K562 (cell line): ENCODE measurements around the gene SIK3. TPM values are rescaled to one million over a fixed set of nuclear protein-coding genes. Genes with fewer than 3 reads are reported as not detected.

Experiments used
- ATAC-seq: fragments of 200-7000 bp; cut with Tn5 transposase; 3 replicates; pipeline ENCODE4 v1.9.1; 2020; ENCODE audit warnings: moderate library complexity
- BruUV-seq: library from RNA; stranded (reverse); fragments of 400-500 nt; replicated peaks from 2 replicates; lab custom pipeline; 2021; lab: Mats Ljungman, UMichigan
- CTCF ChIA-PET: fragments of 300-600 bp; formaldehyde crosslinking; extraction: SDS; loops from one replicate; lab custom pipeline; 2021; ENCODE audit warnings: low intra/inter-chr PET ratio; lab: Yijun Ruan, JAX
- POLR2A ChIA-PET: fragments of 300-600, 350-650 bp; sonication (Branson Sonifier 250); formaldehyde crosslinking; extraction: SDS; loops from one replicate; lab custom pipeline; 2021; ENCODE audit warnings: antibody characterized with exemption, inconsistent platforms; lab: Yijun Ruan, JAX
- DNase-seq, 4 experiments: peaks; one replicate each; pipeline versions ENCODE4 v3.0.0 to v3.0.0-alpha.2; 2011 to 2018; ENCODE audit warnings: low spot score in 3 of 4, mixed read lengths in 3 of 4; ENCODE audit errors: extremely low read depth in 1 of 4
- FAIRE-seq: peaks from 2 replicates; lab custom pipeline; 2011; peaks lifted over from hg19 to GRCh38; lab: Jason Lieb, UNC
- H2AFZ ChIP-seq: 2 replicates; pipeline ENCODE4 v1.6.0; 2011; ENCODE audit warnings: low read depth, low read length, control low read depth, inconsistent platforms
- H3K27ac ChIP-seq: fragments of 200-600 bp; 3 replicates; pipeline ENCODE4 v1.8.0; 2011; ENCODE audit warnings: low read depth, mild to moderate bottlenecking, control low read depth, inconsistent platforms, low read length, moderate library complexity, mixed read lengths; ENCODE audit errors: extremely low read depth
- H3K27me3 ChIP-seq, 2 experiments: fragments of 300-600 bp in 1 of 2; 2 replicates in 1 of 2; 3 replicates in 1 of 2; pipeline versions ENCODE4 v1.6.0 to v1.8.0; 2011; ENCODE audit warnings: inconsistent platforms in 2 of 2, low read length in 2 of 2, mild to moderate bottlenecking in 1 of 2, mixed read lengths in 1 of 2, moderate library complexity in 1 of 2; ENCODE audit not compliant: control insufficient read depth in 2 of 2, insufficient read depth in 2 of 2
- H3K36me3 ChIP-seq: fragments of 300-600 bp; 3 replicates; pipeline ENCODE4 v1.8.0; 2011; ENCODE audit warnings: mild to moderate bottlenecking, low read length, inconsistent platforms; ENCODE audit not compliant: control insufficient read depth, insufficient read depth
- H3K4me1 ChIP-seq, 2 experiments: fragments of 200-600 bp in 1 of 2; replicated peaks in 1 of 2; 2 replicates in 1 of 2; 3 replicates in 1 of 2; pipeline versions ENCODE4 v1.5.1 to v1.8.0; 2011; ENCODE audit warnings: inconsistent platforms in 2 of 2, low read length in 2 of 2, mild to moderate bottlenecking in 1 of 2, mixed read lengths in 1 of 2, moderate library complexity in 1 of 2; ENCODE audit not compliant: control insufficient read depth in 2 of 2, insufficient read depth in 2 of 2
- H3K4me2 ChIP-seq: 2 replicates; pipeline ENCODE4 v1.6.1; 2011; ENCODE audit warnings: low read length, control low read depth, inconsistent platforms, mixed read lengths; ENCODE audit not compliant: insufficient read depth
- H3K4me3 ChIP-seq: fragments of 200-600 bp; sonication (generic), shearing (Covaris generic); 2 replicates; pipeline ENCODE4 v1.5.1; 2016; ENCODE audit warnings: control low read depth, inconsistent platforms
- H3K79me2 ChIP-seq: fragments of 200-600 bp; 3 replicates; pipeline ENCODE4 v1.8.0; 2011; ENCODE audit warnings: low read length, inconsistent platforms; ENCODE audit not compliant: control insufficient read depth, insufficient read depth
- H3K9ac ChIP-seq, 2 experiments: 2 replicates each; pipeline versions ENCODE4 v1.6.0 to v1.6.1; 2011; ENCODE audit warnings: low read depth in 2 of 2, low read length in 2 of 2, control low read depth in 1 of 2, inconsistent platforms in 1 of 2, mild to moderate bottlenecking in 1 of 2, mixed read lengths in 1 of 2; ENCODE audit not compliant: insufficient read depth in 1 of 2
- H3K9me1 ChIP-seq: one replicate; pipeline ENCODE4 v1.6.0; 2011; ENCODE audit warnings: inconsistent platforms, mild to moderate bottlenecking, low read length, moderate library complexity; ENCODE audit not compliant: control insufficient read depth, insufficient read depth
- H3K9me3 ChIP-seq: replicated peaks from 2 replicates; pipeline ENCODE4 v1.5.1; 2011; ENCODE audit warnings: low read depth, low read length, inconsistent platforms; ENCODE audit not compliant: control insufficient read depth, insufficient read depth
- H4K20me1 ChIP-seq: replicated peaks from 2 replicates; pipeline ENCODE4 v1.6.1; 2011; ENCODE audit warnings: low read length, inconsistent platforms, mixed read lengths; ENCODE audit not compliant: control insufficient read depth, insufficient read depth
- ATF3 ChIP-seq, 2 experiments: fragments of 450-650 bp in 1 of 2; sonication (generic) in 1 of 2; formaldehyde crosslinking in 1 of 2; IDR thresholded peaks in 1 of 2; conservative IDR thresholded peaks in 1 of 2; 2 replicates each; pipeline versions ENCODE4 v1.6.1 to v1.8.1; 2016 to 2023; ENCODE audit warnings: mild to moderate bottlenecking in 2 of 2, moderate library complexity in 2 of 2, inconsistent platforms in 1 of 2, missing genetic modification reagents in 1 of 2
- CEBPB ChIP-seq: fragments of 450-650 bp; IDR thresholded peaks from 2 replicates; pipeline ENCODE4 v1.6.1; 2016; ENCODE audit warnings: missing genetic modification characterization, missing compliant biosample characterization
- CHD2 ChIP-seq: IDR thresholded peaks from 2 replicates; pipeline ENCODE4 v1.6.1; 2011; ENCODE audit warnings: low read depth, low read length
- ESRRA ChIP-seq: fragments of 450-650 bp; IDR thresholded peaks from 2 replicates; pipeline ENCODE4 v1.6.1; 2014; ENCODE audit warnings: low read depth, mild to moderate bottlenecking, moderate library complexity, borderline replicate concordance
- RBM22 ChIP-seq: fragments of 200-400 bp; formaldehyde crosslinking; IDR thresholded peaks from 2 replicates; pipeline ENCODE4 v1.6.1; 2018; ENCODE audit warnings: low read length, low read depth; ENCODE audit not compliant: poor library complexity, severe bottlenecking
- SIN3A ChIP-seq, 2 experiments: fragments of 150-350 bp in 1 of 2; IDR thresholded peaks; 2 replicates each; pipeline ENCODE4 v1.6.1; 2011 to 2016; ENCODE audit warnings: borderline replicate concordance in 2 of 2, low read depth in 2 of 2, low read length in 2 of 2, mild to moderate bottlenecking in 2 of 2, moderate library complexity in 2 of 2; ENCODE audit not compliant: control insufficient read depth in 1 of 2
- UBTF ChIP-seq, 2 experiments: IDR thresholded peaks; 2 replicates each; pipeline ENCODE4 v1.6.1; 2012; ENCODE audit warnings: improper control_type of control experiment in 2 of 2, low read depth in 2 of 2, low read length in 2 of 2, borderline replicate concordance in 1 of 2
- WGBS: fragments of 100-300 bp; shearing (Covaris generic); methylation state at CpG from one replicate; pipeline ENCODE4 v1.1.6; 2016; ENCODE audit warnings: low coverage, mixed read lengths; ENCODE audit not compliant: insufficient coverage; ENCODE audit errors: missing lambda C conversion rate; 5-methylcytosine and 5-hydroxymethylcytosine counted together
- in situ Hi-C: fragments of 300-500 bp; cut with MboI; formaldehyde crosslinking; loops from 4 replicates; pipeline ENCODE4 v1.15.0; 2018; ENCODE audit warnings: inconsistent platforms, mixed read lengths
- intact Hi-C: fragments of 100-400 bp; cut with micrococcal nuclease; formaldehyde crosslinking; loops from 2 replicates; pipeline ENCODE4 v1.14.2; 2022
- polyA plus RNA-seq, 8 experiments: library from polyadenylated mRNA; depleted of rRNA in 4 of 8; stranded (reverse) in 5 of 8; unstranded in 3 of 8; fragments of >200 nt; fragmentation: Nextera tagmentation in 2 of 8; fragmentation: Illumina TruSeq in 1 of 8; extraction: Ambion mirVana in 2 of 8; extraction: Trizol in 1 of 8; gene quantifications; 2 replicates each; pipeline versions ENCODE4 v1.2.1 to v1.2.3, GENCODE V29; 2011 to 2014; ENCODE audit warnings: inconsistent platforms in 1 of 8, missing spikeins in 1 of 8
- total RNA-seq, 7 experiments: library from RNA; depleted of rRNA in 6 of 7; stranded (reverse); fragments of >200 nt in 6 of 7; fragmentation: Illumina TruSeq in 2 of 7; extraction: Trizol in 2 of 7; gene quantifications; 2 replicates each; pipeline versions ENCODE4 v1.2.1 to v1.2.3, GENCODE V29; 2011 to 2021; ENCODE audit warnings: low replicate concordance in 1 of 7

The SIK3 gene
- total and polyA plus RNA-seq, 9 of the 15 experiments (the other 6 are each of a cell fraction or from before 2014, with no cell fraction given): 1.6 to 21.6 (median 8.0) TPM

GRCh38 chr11:117010808-117011540 is 87.3 kb downstream of the SIK3 start:
- WGBS: 50% methylated on average over 13 of the region's 14 CpGs
- ATAC-seq: peak; percentile 41
- TF ChIP-seq CEBPB: peak; percentile 16; the same call in 1 of the 2 replicates
- TF ChIP-seq RBM22: no peak
- TF ChIP-seq UBTF (IDR thresholded peaks at IDR 0.05; ENCODE audit: borderline replicate concordance in 1 of 2, low read depth in 2 of 2, low read length in 2 of 2): no peak
- TF ChIP-seq ATF3 (IDR thresholded peaks at IDR 0.05): peak; percentile 65
- TF ChIP-seq ATF3 (CRISPR knock-in tag; conservative IDR thresholded peaks at IDR 0.05): no peak
- no peak for TF ChIP-seq CHD2
- TF ChIP-seq SIN3A (IDR thresholded peaks at IDR 0.05; ENCODE audit: borderline replicate concordance in 2 of 2, control insufficient read depth in 1 of 2, low read depth in 2 of 2, low read length in 2 of 2): no peak
- TF ChIP-seq ESRRA: no peak
- TF ChIP-seq, all 486 proteins: peak for 2
- BruUV-seq: no TSS peak
- FAIRE-seq (no peak), DNase-seq (no peak)
- H3K4me1 ChIP-seq: peaks cover 0 to 3% of the 10 kb centered on the region in 2 experiments; a peak in 1 of 5 replicates
- no peak overlapping the region for H3K4me3 ChIP-seq
- H3K36me3 ChIP-seq: no peaks in the 10 kb centered on the region
- CTCF ChIA-PET: no interaction called here
- intact Hi-C loops (loop anchor here (5.0 kb wide), 1 partner anchor 86 kb away; the partner anchor contains the start of gene SIK3), in situ Hi-C loops (no loop called here)
- H3K27ac ChIP-seq: no peak overlapping the region
- no peaks in the 10 kb centered on the region; the same call in 2 of the 3 replicates for H3K79me2 ChIP-seq
- no peaks in the 10 kb centered on the region for H3K9me1 ChIP-seq
- no peak overlapping the region for H3K9ac ChIP-seq
- no peak overlapping the region for H3K4me2 ChIP-seq
- no peaks in the 10 kb centered on the region for H3K9me3 ChIP-seq
- POLR2A ChIA-PET: interaction anchor here (0.7 to 2.2 kb wide), 5 partner anchors 9 to 169 kb away, joined by 3 to 7 read pairs (median 4); partner anchors contain the start of gene SIK3
- peaks cover 8% of the 10 kb centered on the region; the same call in 1 of the 2 replicates for H4K20me1 ChIP-seq
- H3K27me3 ChIP-seq: no peaks in the 10 kb centered on the region
- no peak overlapping the region for H2AFZ ChIP-seq
